GM13977 (cell line): Measurements from ENCODE around the gene NFIA.

Source experiments
- DNase-seq: peaks from one replicate; pipeline ENCODE4 v3.0.0; 2012; ENCODE audit warnings: low spot score
- CTCF ChIP-seq: IDR thresholded peaks from 2 replicates; pipeline ENCODE4 v1.5.1; 2012; ENCODE audit warnings: mild to moderate bottlenecking, control low read depth; ENCODE audit not compliant: insufficient read depth; ENCODE audit errors: extremely low read depth, missing control alignments
- in situ Hi-C: fragments of 300-500 bp; cut with MboI; formaldehyde crosslinking; loops from one replicate; pipeline ENCODE4 v1.12.0; 2022; ENCODE audit warnings: low sequenced_read_pairs, low pct_unique_long_range_greater_than_20kb, mixed read lengths, inconsistent platforms; ENCODE audit not compliant: unreplicated experiment

NFIA gene

GRCh38 chr1:61497013-61497412 lies 414.7 kb downstream of the NFIA start:
- in situ Hi-C loops, result no loop called here
- no peak for DNase-seq
- TF ChIP-seq CTCF, result no peak

GRCh38 chr1:61498342-61498741 lies 416.0 kb downstream of the NFIA start:
- no peak for DNase-seq
- in situ Hi-C loops, result no loop called here
- no peak for TF ChIP-seq CTCF

GRCh38 chr1:61501971-61502916 lies 419.9 kb downstream of the NFIA start:
- no peak for DNase-seq
- in situ Hi-C loops, result no loop called here
- TF ChIP-seq CTCF, result no peak

- DNase-seq, result no peak
- no peak for TF ChIP-seq CTCF
- in situ Hi-C loops, result no loop called here
These were observed 421.9 kb downstream of the NFIA start for GRCh38 chr1:61504305-61504704.

GRCh38 chr1:61504852-61505390 lies 422.6 kb downstream of the NFIA start:
- in situ Hi-C loops, result no loop called here
- no peak for DNase-seq
- TF ChIP-seq CTCF, result no peak

- no peak for DNase-seq
- in situ Hi-C loops, result no loop called here
- no peak for TF ChIP-seq CTCF
These were observed 423.9 kb downstream of the NFIA start for GRCh38 chr1:61506236-61506635.
